ENCODE data around the gene TSPAN4.

TSPAN4 gene

GRCh38 chr11:853682-854448 lies 11.2 kb downstream of the TSPAN4 start:
- DNase-seq: no peak

- DNase-seq: no peak
These were observed 12.1 kb downstream of the TSPAN4 start for GRCh38 chr11:854601-855329.

- no peak for DNase-seq
These were observed 12.7 kb downstream of the TSPAN4 start for GRCh38 chr11:855330-855674.

GRCh38 chr11:855796-856195 lies 13.1 kb downstream of the TSPAN4 start:
- DNase-seq: no peak

GRCh38 chr11:856397-856796 lies 13.7 kb downstream of the TSPAN4 start:
- no peak for DNase-seq

GRCh38 chr11:858053-858761 lies 15.6 kb downstream of the TSPAN4 start:
- DNase-seq: no peak

- DNase-seq: no peak
These were observed 16.2 kb downstream of the TSPAN4 start for GRCh38 chr11:858762-859339.

- peak; percentile 82 for DNase-seq
These were observed 16.9 kb downstream of the TSPAN4 start for GRCh38 chr11:859394-860131.

- no peak for DNase-seq
These were observed 17.8 kb downstream of the TSPAN4 start for GRCh38 chr11:860234-861104.

GRCh38 chr11:861105-861479 lies 18.4 kb downstream of the TSPAN4 start:
- DNase-seq: no peak

- DNase-seq: no peak
These were observed 19.5 kb downstream of the TSPAN4 start for GRCh38 chr11:862081-862661.

GRCh38 chr11:862696-863022 lies 20.0 kb downstream of the TSPAN4 start:
- no peak for DNase-seq

GRCh38 chr11:863023-863909 lies 20.6 kb downstream of the TSPAN4 start:
- peak; percentile 37 for DNase-seq

- no peak for DNase-seq
These were observed 21.5 kb downstream of the TSPAN4 start for GRCh38 chr11:863910-864827.

GRCh38 chr11:864898-865297 lies 22.2 kb downstream of the TSPAN4 start:
- no peak for DNase-seq

- DNase-seq: no peak
These were observed 23.1 kb downstream of the TSPAN4 start for GRCh38 chr11:865462-866430.

- no peak for DNase-seq
These were observed 23.8 kb downstream of the TSPAN4 start for GRCh38 chr11:866481-866880.

- no peak for DNase-seq
These were observed 25.3 kb downstream of the TSPAN4 start for GRCh38 chr11:867856-868358.
